ENCODE measurements around the gene LAIR2. TPM values are rescaled to one million over a fixed set of nuclear protein-coding genes. Genes with fewer than 3 reads are reported as not detected.

LAIR2 gene, protein sequence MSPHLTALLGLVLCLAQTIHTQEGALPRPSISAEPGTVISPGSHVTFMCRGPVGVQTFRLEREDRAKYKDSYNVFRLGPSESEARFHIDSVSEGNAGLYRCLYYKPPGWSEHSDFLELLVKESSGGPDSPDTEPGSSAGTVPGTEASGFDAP
- total RNA-seq (under 1 TPM in 1 of 2 donors, not detected in 1; 0.19 TPM), polyA plus RNA-seq (under 1 TPM in 1 of 2 donors, not detected in 1; 0.24 TPM)

GRCh38 chr19:54502518-54503048, at the start of gene LAIR2:
Gene LAIR2 (plus strand): TSS chr19:54502831. CDS start chr19:54502919, 88 bp downstream.
- H3K4me1 ChIP-seq (ENCODE audit: control insufficient read depth in 4 of 4, insufficient read depth in 4 of 4, low read length in 3 of 4), result no peaks in the 10 kb centered on the region
- no peaks in the 10 kb centered on the region for H3K9me3 ChIP-seq (ENCODE audit: control insufficient read depth in 4 of 4, low read length in 3 of 4)
- H3K27me3 ChIP-seq (ENCODE audit: control insufficient read depth in 4 of 4, insufficient read depth in 4 of 4, low read length in 3 of 4), result no peaks in the 10 kb centered on the region
- no peak within 1 kb of the TSS for H3K27ac ChIP-seq (ENCODE audit: low read depth in 1 of 2, low read length in 2 of 2)
- WGBS, result 70% methylated on average over 14 of the region's 14 CpGs
- no peak within 1 kb of the TSS for H3K4me3 ChIP-seq (ENCODE audit: low read depth in 1 of 3, low read length in 3 of 3)
- H3K9ac ChIP-seq (ENCODE audit: low read depth in 1 of 2, low read length in 2 of 2), result no peak within 1 kb of the TSS
- no peaks in the 10 kb centered on the region for H3K36me3 ChIP-seq (ENCODE audit: control insufficient read depth in 4 of 4, insufficient read depth in 3 of 4, low read depth in 1 of 4, low read length in 3 of 4)
- DNase-seq (ENCODE audit: low spot score), result no peak
- TF ChIP-seq TAF1 (conservative IDR thresholded peaks at IDR 0.05) (no peak), GABPA (IDR thresholded peaks at IDR 0.05 in 1 of 2, conservative IDR thresholded peaks at IDR 0.05 in 1 of 2) (no peak), FOXA2 (IDR thresholded peaks at IDR 0.05) (no peak), HNF4A (conservative IDR thresholded peaks at IDR 0.05) (no peak), RAD21 (IDR thresholded peaks at IDR 0.05) (no peak), NR2F2 (IDR thresholded peaks at IDR 0.05) (no peak), EGR1 (IDR thresholded peaks at IDR 0.05; ENCODE audit: low read depth in 2 of 2) (no peak), RXRA (IDR thresholded peaks at IDR 0.05) (no peak), SP1 (IDR thresholded peaks at IDR 0.05) (no peak), REST (IDR thresholded peaks at IDR 0.05) (no peak), JUND (IDR thresholded peaks at IDR 0.05) (no peak), HNF4G (IDR thresholded peaks at IDR 0.05) (no peak), YY1 (IDR thresholded peaks at IDR 0.05) (no peak), FOXA1 (IDR thresholded peaks at IDR 0.05) (no peak)
- TF ChIP-seq, protein P1, sequence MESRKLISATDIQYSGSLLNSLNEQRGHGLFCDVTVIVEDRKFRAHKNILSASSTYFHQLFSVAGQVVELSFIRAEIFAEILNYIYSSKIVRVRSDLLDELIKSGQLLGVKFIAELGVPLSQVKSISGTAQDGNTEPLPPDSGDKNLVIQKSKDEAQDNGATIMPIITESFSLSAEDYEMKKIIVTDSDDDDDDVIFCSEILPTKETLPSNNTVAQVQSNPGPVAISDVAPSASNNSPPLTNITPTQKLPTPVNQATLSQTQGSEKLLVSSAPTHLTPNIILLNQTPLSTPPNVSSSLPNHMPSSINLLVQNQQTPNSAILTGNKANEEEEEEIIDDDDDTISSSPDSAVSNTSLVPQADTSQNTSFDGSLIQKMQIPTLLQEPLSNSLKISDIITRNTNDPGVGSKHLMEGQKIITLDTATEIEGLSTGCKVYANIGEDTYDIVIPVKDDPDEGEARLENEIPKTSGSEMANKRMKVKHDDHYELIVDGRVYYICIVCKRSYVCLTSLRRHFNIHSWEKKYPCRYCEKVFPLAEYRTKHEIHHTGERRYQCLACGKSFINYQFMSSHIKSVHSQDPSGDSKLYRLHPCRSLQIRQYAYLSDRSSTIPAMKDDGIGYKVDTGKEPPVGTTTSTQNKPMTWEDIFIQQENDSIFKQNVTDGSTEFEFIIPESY (IDR thresholded peaks at IDR 0.05), result no peak
- TF ChIP-seq, protein P2, sequence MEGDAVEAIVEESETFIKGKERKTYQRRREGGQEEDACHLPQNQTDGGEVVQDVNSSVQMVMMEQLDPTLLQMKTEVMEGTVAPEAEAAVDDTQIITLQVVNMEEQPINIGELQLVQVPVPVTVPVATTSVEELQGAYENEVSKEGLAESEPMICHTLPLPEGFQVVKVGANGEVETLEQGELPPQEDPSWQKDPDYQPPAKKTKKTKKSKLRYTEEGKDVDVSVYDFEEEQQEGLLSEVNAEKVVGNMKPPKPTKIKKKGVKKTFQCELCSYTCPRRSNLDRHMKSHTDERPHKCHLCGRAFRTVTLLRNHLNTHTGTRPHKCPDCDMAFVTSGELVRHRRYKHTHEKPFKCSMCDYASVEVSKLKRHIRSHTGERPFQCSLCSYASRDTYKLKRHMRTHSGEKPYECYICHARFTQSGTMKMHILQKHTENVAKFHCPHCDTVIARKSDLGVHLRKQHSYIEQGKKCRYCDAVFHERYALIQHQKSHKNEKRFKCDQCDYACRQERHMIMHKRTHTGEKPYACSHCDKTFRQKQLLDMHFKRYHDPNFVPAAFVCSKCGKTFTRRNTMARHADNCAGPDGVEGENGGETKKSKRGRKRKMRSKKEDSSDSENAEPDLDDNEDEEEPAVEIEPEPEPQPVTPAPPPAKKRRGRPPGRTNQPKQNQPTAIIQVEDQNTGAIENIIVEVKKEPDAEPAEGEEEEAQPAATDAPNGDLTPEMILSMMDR (IDR thresholded peaks at IDR 0.05; ENCODE audit: low read depth, low read length, missing input control), result no peak
- TF ChIP-seq, protein P3, sequence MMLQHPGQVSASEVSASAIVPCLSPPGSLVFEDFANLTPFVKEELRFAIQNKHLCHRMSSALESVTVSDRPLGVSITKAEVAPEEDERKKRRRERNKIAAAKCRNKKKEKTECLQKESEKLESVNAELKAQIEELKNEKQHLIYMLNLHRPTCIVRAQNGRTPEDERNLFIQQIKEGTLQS (IDR thresholded peaks at IDR 0.05), result no peak

All from liver (tissue), 9 donors.